Measurements from ENCODE around the gene PGM5. TPM values are rescaled to one million over a fixed set of nuclear protein-coding genes. Genes with fewer than 3 reads are reported as not detected.

PGM5 gene
- total and polyA plus RNA-seq, 2 of the 4 experiments (the other 2 are of a cell fraction) = 8.3 to 14.7 TPM

DNA sequence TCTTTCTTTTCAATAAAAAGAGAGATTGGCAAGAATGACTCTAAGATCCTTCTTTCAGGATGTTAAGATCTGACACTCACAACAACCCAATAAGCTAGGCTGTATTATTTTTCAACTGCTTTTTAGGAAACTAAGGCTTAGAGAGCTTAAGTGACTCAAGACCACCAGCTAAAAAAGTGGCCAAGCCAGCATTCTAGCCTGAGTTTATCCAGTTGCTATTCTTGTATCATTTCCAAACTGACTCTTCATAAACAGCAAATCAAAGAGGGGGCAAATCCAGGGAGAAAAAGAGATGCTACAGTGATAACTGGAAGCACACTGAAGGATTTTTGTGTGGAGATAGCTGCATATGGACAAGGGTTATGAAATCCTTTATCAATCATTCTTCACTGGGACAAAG, 137.1 kb downstream of the PGM5 start:
- no TSS peak for BruUV-seq (replicated peaks)
- Histone ChIP-seq H2BK20ac (ENCODE audit: low read depth, low read length) (0 out of 2 replicates have a peak overlapping the region, but pooled peaks have one; percentile 46), H4K8ac (ENCODE audit: low read depth in 2 of 2, low read length in 2 of 2) (peak overlapping the region in 1 of 2 experiments; percentile 45; a peak in 1 of 4 replicates), H3K27ac (ENCODE audit: insufficient read depth, low read length) (no peak overlapping the region), H4K91ac (ENCODE audit: insufficient read depth, low read depth, low read length) (no peak overlapping the region), H3K79me1 (ENCODE audit: low read depth in 1 of 2, low read length in 2 of 2) (no peaks in the 10 kb centered on the region), H2BK15ac (ENCODE audit: low read depth, low read length) (no peak overlapping the region), H4K5ac (ENCODE audit: low read depth, low read length) (no peak overlapping the region), H3K9me1 (ENCODE audit: insufficient read depth, low read length) (no peaks in the 10 kb centered on the region), H3K18ac (ENCODE audit: low read depth, low read length) (peak overlapping the region; percentile 20; the same call in 1 of the 2 replicates), H3K36me3 (ENCODE audit: control insufficient read depth, insufficient read depth, low read length) (no peaks in the 10 kb centered on the region), H3K23ac (ENCODE audit: low read depth, low read length) (no peak overlapping the region), H2AK9ac (replicated peaks; ENCODE audit: low read depth, low read length, poor library complexity) (no peak overlapping the region), H3K4me2 (ENCODE audit: low read depth, low read length) (peak overlapping the region; percentile 12; the same call in 1 of the 2 replicates), H3K27me3 (ENCODE audit: control insufficient read depth, insufficient read depth, low read length) (no peaks in the 10 kb centered on the region), H3K56ac (ENCODE audit: extremely low read depth, insufficient read depth, low read length) (no peak overlapping the region), H3K4ac (ENCODE audit: low read depth, low read length) (no peak overlapping the region), H2AFZ (replicated peaks; ENCODE audit: low read length, poor library complexity) (no peak overlapping the region), H4K20me1 (ENCODE audit: insufficient read depth, low read length) (no peaks in the 10 kb centered on the region), H3K14ac (replicated peaks; ENCODE audit: low read depth, low read length) (no peak overlapping the region), H2BK120ac (ENCODE audit: low read depth, low read length) (peak overlapping the region; percentile 16; the same call in 1 of the 2 replicates), H3K4me1 (ENCODE audit: control insufficient read depth, insufficient read depth, low read length) (peaks cover 6% of the 10 kb centered on the region; the same call in 1 of the 2 replicates), H3K4me3 (ENCODE audit: insufficient read depth, low read depth, low read length) (no peak overlapping the region), H2BK5ac (ENCODE audit: low read depth, low read length, poor library complexity, severe bottlenecking) (peak overlapping the region; percentile 28), H2AK5ac (ENCODE audit: low read depth, low read length) (no peak overlapping the region), H3K9ac (ENCODE audit: low read depth, low read length) (no peak overlapping the region; the same call in 1 of the 2 replicates), H3K9me3 (ENCODE audit: control insufficient read depth, insufficient read depth, low read length) (no peaks in the 10 kb centered on the region)
- ATAC-seq (ENCODE audit: low read depth) = no peak
- intact Hi-C loops (cut with micrococcal nuclease) = no loop called here
- no peak for TF ChIP-seq SMC3 (IDR thresholded peaks at IDR 0.05; ENCODE audit: low read depth, low read length)
- no peak for TF ChIP-seq RCOR1 (IDR thresholded peaks at IDR 0.05; ENCODE audit: insufficient replicate concordance, low read length)
- TF ChIP-seq MAZ (IDR thresholded peaks at IDR 0.05; ENCODE audit: borderline replicate concordance, low read depth, low read length) = no peak
- TF ChIP-seq RFX5 (IDR thresholded peaks at IDR 0.05; ENCODE audit: low read depth, low read length) = no peak
- no peak for TF ChIP-seq FOS (IDR thresholded peaks at IDR 0.05; ENCODE audit: low read depth, low read length)
- no peak for TF ChIP-seq POLR2A (IDR thresholded peaks at IDR 0.05; ENCODE audit: low read depth, low read length)
- TF ChIP-seq, protein P1, sequence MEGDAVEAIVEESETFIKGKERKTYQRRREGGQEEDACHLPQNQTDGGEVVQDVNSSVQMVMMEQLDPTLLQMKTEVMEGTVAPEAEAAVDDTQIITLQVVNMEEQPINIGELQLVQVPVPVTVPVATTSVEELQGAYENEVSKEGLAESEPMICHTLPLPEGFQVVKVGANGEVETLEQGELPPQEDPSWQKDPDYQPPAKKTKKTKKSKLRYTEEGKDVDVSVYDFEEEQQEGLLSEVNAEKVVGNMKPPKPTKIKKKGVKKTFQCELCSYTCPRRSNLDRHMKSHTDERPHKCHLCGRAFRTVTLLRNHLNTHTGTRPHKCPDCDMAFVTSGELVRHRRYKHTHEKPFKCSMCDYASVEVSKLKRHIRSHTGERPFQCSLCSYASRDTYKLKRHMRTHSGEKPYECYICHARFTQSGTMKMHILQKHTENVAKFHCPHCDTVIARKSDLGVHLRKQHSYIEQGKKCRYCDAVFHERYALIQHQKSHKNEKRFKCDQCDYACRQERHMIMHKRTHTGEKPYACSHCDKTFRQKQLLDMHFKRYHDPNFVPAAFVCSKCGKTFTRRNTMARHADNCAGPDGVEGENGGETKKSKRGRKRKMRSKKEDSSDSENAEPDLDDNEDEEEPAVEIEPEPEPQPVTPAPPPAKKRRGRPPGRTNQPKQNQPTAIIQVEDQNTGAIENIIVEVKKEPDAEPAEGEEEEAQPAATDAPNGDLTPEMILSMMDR (conservative IDR thresholded peaks at IDR 0.05; ENCODE audit: low read depth, low read length) = no peak
- TF ChIP-seq MXI1 (IDR thresholded peaks at IDR 0.05; ENCODE audit: borderline replicate concordance, low read depth, low read length) = no peak
- no peak for TF ChIP-seq RAD21 (IDR thresholded peaks at IDR 0.05; ENCODE audit: low read length)
- TF ChIP-seq USF2 (IDR thresholded peaks at IDR 0.05; ENCODE audit: low read depth, low read length) = no peak
- no peak for TF ChIP-seq NFE2L2 (IDR thresholded peaks at IDR 0.05; ENCODE audit: low read depth, low read length)
- no peak for TF ChIP-seq ELK1 (IDR thresholded peaks at IDR 0.05; ENCODE audit: borderline replicate concordance, low read depth, low read length)
- in situ Hi-C loops (cut with MboI; ENCODE audit: low sequenced_read_pairs) = no loop called here
- DNase-seq = no peak
- ChIA-PET CTCF (no interaction called here), POLR2A (ENCODE audit: unreplicated experiment) (interaction anchor here (0.5 kb wide), 1 partner anchor 27 kb away, joined by 3 read pairs; no protein-coding TSS in a partner anchor)
- dilution Hi-C loops (cut with HindIII; ENCODE audit: low sequenced_read_pairs, unreplicated experiment) = no loop called here
